Measurements from ENCODE around the gene MTARC1. TPM values are rescaled to one million over a fixed set of nuclear protein-coding genes. Genes with fewer than 3 reads are reported as not detected.

MTARC1 gene
- polyA plus RNA-seq, 2 donors, result 6.0 to 8.3 TPM

- no peak overlapping the region for H3K4me3 ChIP-seq (ENCODE audit: low read depth in 1 of 2, low read length in 2 of 2)
- H3K27ac ChIP-seq (ENCODE audit: low read depth in 2 of 2, low read length in 1 of 2), result no peak overlapping the region
- 57 to 71% methylated on average over 2 of the region's 2 CpGs for WGBS, 2 donors
- H3K27me3 ChIP-seq (ENCODE audit: control insufficient read depth in 1 of 2, insufficient read depth in 2 of 2, low read length in 2 of 2), result no peaks in the 10 kb centered on the region
- H3K9me3 ChIP-seq (ENCODE audit: control insufficient read depth in 2 of 2, insufficient read depth in 1 of 2, low read depth in 1 of 2, low read length in 1 of 2), result no peaks in the 10 kb centered on the region
- H3K4me1 ChIP-seq (ENCODE audit: control insufficient read depth in 2 of 2, insufficient read depth in 2 of 2, low read length in 1 of 2), result peaks cover 0 to 4% of the 10 kb centered on the region in 2 donors
- H3K36me3 ChIP-seq (ENCODE audit: control insufficient read depth in 2 of 2, insufficient read depth in 2 of 2, low read length in 1 of 2), result peaks cover 5 to 6% of the 10 kb centered on the region in 2 donors
Measured at GRCh38 chr1:220751111-220751510, 35.6 kb upstream of the MTARC1 start.

GRCh38 chr1:220754212-220754917 lies 32.3 kb upstream of the MTARC1 start:
- no peak overlapping the region for H3K4me3 ChIP-seq (ENCODE audit: low read depth in 1 of 2, low read length in 2 of 2)
- no peaks in the 10 kb centered on the region for H3K9me3 ChIP-seq (ENCODE audit: control insufficient read depth in 2 of 2, insufficient read depth in 1 of 2, low read depth in 1 of 2, low read length in 1 of 2)
- WGBS, 2 donors, result 85 to 89% methylated on average over 6 of the region's 6 CpGs
- peaks cover 0 to 2% of the 10 kb centered on the region in 2 donors for H3K4me1 ChIP-seq (ENCODE audit: control insufficient read depth in 2 of 2, insufficient read depth in 2 of 2, low read length in 1 of 2)
- H3K27ac ChIP-seq (ENCODE audit: low read depth in 2 of 2, low read length in 1 of 2), result no peak overlapping the region
- H3K36me3 ChIP-seq (ENCODE audit: control insufficient read depth in 2 of 2, insufficient read depth in 2 of 2, low read length in 1 of 2), result peaks cover 5 to 6% of the 10 kb centered on the region in 2 donors
- H3K27me3 ChIP-seq (ENCODE audit: control insufficient read depth in 1 of 2, insufficient read depth in 2 of 2, low read length in 2 of 2), result no peaks in the 10 kb centered on the region

- Histone ChIP-seq H3K27me3 (ENCODE audit: control insufficient read depth in 1 of 2, insufficient read depth in 2 of 2, low read length in 2 of 2) (no peaks in the 10 kb centered on the region), H3K4me1 (ENCODE audit: control insufficient read depth in 2 of 2, insufficient read depth in 2 of 2, low read length in 1 of 2) (no peaks in the 10 kb centered on the region), H3K36me3 (ENCODE audit: control insufficient read depth in 2 of 2, insufficient read depth in 2 of 2, low read length in 1 of 2) (peaks cover 5 to 6% of the 10 kb centered on the region in 2 donors), H3K4me3 (ENCODE audit: low read depth in 1 of 2, low read length in 2 of 2) (no peak overlapping the region), H3K27ac (ENCODE audit: low read depth in 2 of 2, low read length in 1 of 2) (no peak overlapping the region), H3K9me3 (ENCODE audit: control insufficient read depth in 2 of 2, insufficient read depth in 1 of 2, low read depth in 1 of 2, low read length in 1 of 2) (no peaks in the 10 kb centered on the region)
- WGBS, 2 donors, result 91 to 96% methylated on average over 4 of the region's 4 CpGs
Measured at GRCh38 chr1:220754918-220755295, 31.8 kb upstream of the MTARC1 start.

DNA sequence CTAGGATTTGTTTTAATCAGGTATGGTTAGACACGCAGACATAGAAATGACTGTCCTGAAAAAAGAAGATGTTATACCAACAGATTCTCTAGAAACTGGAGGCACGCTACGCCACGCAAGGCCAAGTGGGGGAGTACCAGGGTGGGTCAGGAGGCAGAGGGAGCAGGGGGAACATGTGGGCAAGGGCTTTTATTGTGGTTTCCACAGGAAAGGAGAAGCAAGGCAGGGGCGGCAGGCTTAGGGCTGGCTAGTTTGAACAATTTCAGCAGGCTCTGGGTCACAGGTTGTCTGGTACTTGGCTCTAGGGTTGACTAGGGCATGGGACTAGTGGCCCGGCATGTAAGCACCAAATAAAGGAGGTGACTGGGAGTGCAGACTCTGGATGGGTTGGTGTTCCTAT lies 31.4 kb upstream of the MTARC1 start:
- H3K4me1 ChIP-seq (ENCODE audit: control insufficient read depth in 2 of 2, insufficient read depth in 2 of 2, low read length in 1 of 2), result no peaks in the 10 kb centered on the region
- no peak overlapping the region for H3K4me3 ChIP-seq (ENCODE audit: low read depth in 1 of 2, low read length in 2 of 2)
- no peaks in the 10 kb centered on the region for H3K27me3 ChIP-seq (ENCODE audit: control insufficient read depth in 1 of 2, insufficient read depth in 2 of 2, low read length in 2 of 2)
- peaks cover 5 to 6% of the 10 kb centered on the region in 2 donors for H3K36me3 ChIP-seq (ENCODE audit: control insufficient read depth in 2 of 2, insufficient read depth in 2 of 2, low read length in 1 of 2)
- 89 to 91% methylated on average over 6 of the region's 6 CpGs for WGBS, 2 donors
- H3K27ac ChIP-seq (ENCODE audit: low read depth in 2 of 2, low read length in 1 of 2), result no peak overlapping the region
- H3K9me3 ChIP-seq (ENCODE audit: control insufficient read depth in 2 of 2, insufficient read depth in 1 of 2, low read depth in 1 of 2, low read length in 1 of 2), result no peaks in the 10 kb centered on the region

DNA sequence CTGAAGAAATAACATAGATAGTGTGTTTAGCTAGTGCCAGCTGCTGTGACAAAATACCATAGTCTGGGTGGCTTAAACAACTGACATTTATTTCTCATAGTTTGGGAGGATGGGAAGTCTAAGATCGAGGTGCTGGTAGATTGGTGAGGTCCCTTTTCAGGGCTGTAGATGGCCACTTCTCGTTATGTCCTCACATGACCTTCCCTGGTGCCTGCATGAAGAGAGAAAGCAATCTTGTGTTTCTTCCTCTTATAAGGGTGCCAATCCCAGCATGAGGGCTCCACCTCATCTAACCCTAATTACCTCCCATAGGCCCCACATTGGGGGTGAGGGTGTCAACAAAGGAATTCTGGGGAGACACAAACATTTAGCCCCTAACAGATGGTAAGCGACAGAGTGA lies 29.3 kb upstream of the MTARC1 start:
- Histone ChIP-seq H3K27me3 (ENCODE audit: control insufficient read depth in 1 of 2, insufficient read depth in 2 of 2, low read length in 2 of 2) (no peaks in the 10 kb centered on the region), H3K36me3 (ENCODE audit: control insufficient read depth in 2 of 2, insufficient read depth in 2 of 2, low read length in 1 of 2) (peaks cover 5 to 6% of the 10 kb centered on the region in 2 donors), H3K4me1 (ENCODE audit: control insufficient read depth in 2 of 2, insufficient read depth in 2 of 2, low read length in 1 of 2) (no peaks in the 10 kb centered on the region), H3K4me3 (ENCODE audit: low read depth in 1 of 2, low read length in 2 of 2) (no peak overlapping the region), H3K9me3 (ENCODE audit: control insufficient read depth in 2 of 2, insufficient read depth in 1 of 2, low read depth in 1 of 2, low read length in 1 of 2) (no peaks in the 10 kb centered on the region), H3K27ac (ENCODE audit: low read depth in 2 of 2, low read length in 1 of 2) (no peak overlapping the region)
- 75 to 86% methylated on average over 3 of the region's 3 CpGs for WGBS, 2 donors

DNA sequence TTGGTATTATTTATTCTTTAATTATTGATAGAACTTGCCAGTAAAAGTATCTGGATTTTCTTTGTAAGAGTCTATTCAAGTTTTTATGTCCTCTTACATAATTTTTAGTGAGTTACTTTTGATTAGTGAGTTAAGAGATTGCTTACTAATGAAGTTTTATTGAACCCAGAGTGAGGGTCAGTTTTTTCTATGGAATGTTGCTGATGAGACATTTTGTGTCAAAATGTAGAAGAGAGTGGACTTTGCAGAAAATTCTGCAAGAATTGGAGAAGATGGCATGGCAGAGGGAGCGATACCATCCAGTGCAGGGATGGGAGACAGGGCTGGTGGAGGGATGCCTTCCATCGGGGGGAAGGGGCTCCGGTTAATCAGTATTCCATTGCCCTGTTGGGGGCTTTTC lies 27.6 kb upstream of the MTARC1 start:
- H3K4me1 ChIP-seq (ENCODE audit: control insufficient read depth in 2 of 2, insufficient read depth in 2 of 2, low read length in 1 of 2), result no peaks in the 10 kb centered on the region
- no peaks in the 10 kb centered on the region for H3K27me3 ChIP-seq (ENCODE audit: control insufficient read depth in 1 of 2, insufficient read depth in 2 of 2, low read length in 2 of 2)
- peaks cover 9 to 10% of the 10 kb centered on the region in 2 donors for H3K36me3 ChIP-seq (ENCODE audit: control insufficient read depth in 2 of 2, insufficient read depth in 2 of 2, low read length in 1 of 2)
- 95 to 96% methylated on average over 3 of the region's 3 CpGs for WGBS, 2 donors
- H3K9me3 ChIP-seq (ENCODE audit: control insufficient read depth in 2 of 2, insufficient read depth in 1 of 2, low read depth in 1 of 2, low read length in 1 of 2), result no peaks in the 10 kb centered on the region
- no peak overlapping the region for H3K27ac ChIP-seq (ENCODE audit: low read depth in 2 of 2, low read length in 1 of 2)
- no peak overlapping the region for H3K4me3 ChIP-seq (ENCODE audit: low read depth in 1 of 2, low read length in 2 of 2)

DNA sequence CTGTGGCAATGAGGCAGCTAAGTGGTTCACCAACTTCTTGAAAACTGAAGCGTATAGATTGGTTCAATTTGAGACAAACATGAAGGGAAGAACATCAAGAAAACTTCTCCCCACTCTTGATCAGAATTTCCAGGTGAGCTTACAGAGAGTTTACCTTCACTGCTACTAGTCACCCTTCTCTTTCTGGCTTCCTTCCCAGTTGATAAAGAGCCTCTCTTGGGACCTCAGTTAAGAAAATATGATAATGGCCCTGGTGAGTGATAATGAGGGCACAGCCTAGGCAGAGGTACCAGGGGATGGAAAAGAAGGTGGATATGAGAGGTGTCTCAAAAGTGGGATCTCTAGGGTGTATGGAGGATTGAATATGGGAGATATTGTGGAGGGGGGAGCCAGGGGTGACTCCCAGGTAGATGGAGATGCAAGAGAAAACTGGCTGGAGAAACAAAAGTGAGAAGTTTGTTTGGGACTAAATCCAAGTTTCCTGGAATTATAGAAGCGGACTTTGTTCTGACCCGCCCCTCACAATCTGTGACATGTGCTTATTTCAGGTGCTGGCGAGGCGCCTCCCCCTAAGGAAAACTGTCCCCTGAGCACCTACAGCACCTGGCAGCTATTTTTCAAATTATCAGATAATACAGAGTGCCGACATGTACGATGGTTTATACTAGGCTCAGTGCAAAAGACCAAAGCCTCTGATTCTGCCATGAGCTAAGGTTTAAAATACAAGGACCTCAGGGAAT lies 24.9 kb upstream of the MTARC1 start:
- WGBS, 2 donors, result 43 to 62% methylated on average over 7 of the region's 7 CpGs
- peaks cover 3 to 6% of the 10 kb centered on the region in 2 donors for H3K36me3 ChIP-seq (ENCODE audit: control insufficient read depth in 2 of 2, insufficient read depth in 2 of 2, low read length in 1 of 2)
- H3K27ac ChIP-seq (ENCODE audit: low read depth in 2 of 2, low read length in 1 of 2), result no peak overlapping the region
- H3K4me1 ChIP-seq (ENCODE audit: control insufficient read depth in 2 of 2, insufficient read depth in 2 of 2, low read length in 1 of 2), result no peaks in the 10 kb centered on the region
- no peaks in the 10 kb centered on the region for H3K27me3 ChIP-seq (ENCODE audit: control insufficient read depth in 1 of 2, insufficient read depth in 2 of 2, low read length in 2 of 2)
- H3K4me3 ChIP-seq (ENCODE audit: low read depth in 1 of 2, low read length in 2 of 2), result no peak overlapping the region
- H3K9me3 ChIP-seq (ENCODE audit: control insufficient read depth in 2 of 2, insufficient read depth in 1 of 2, low read depth in 1 of 2, low read length in 1 of 2), result no peaks in the 10 kb centered on the region

GRCh38 chr1:220764757-220765156 lies 22.0 kb upstream of the MTARC1 start:
- H3K27ac ChIP-seq (ENCODE audit: low read depth in 2 of 2, low read length in 1 of 2), result no peak overlapping the region
- peaks cover 0 to 3% of the 10 kb centered on the region in 2 donors for H3K4me1 ChIP-seq (ENCODE audit: control insufficient read depth in 2 of 2, insufficient read depth in 2 of 2, low read length in 1 of 2)
- 87 to 94% methylated on average over 3 of the region's 3 CpGs for WGBS, 2 donors
- H3K9me3 ChIP-seq (ENCODE audit: control insufficient read depth in 2 of 2, insufficient read depth in 1 of 2, low read depth in 1 of 2, low read length in 1 of 2), result no peaks in the 10 kb centered on the region
- peaks cover 3 to 6% of the 10 kb centered on the region in 2 donors for H3K36me3 ChIP-seq (ENCODE audit: control insufficient read depth in 2 of 2, insufficient read depth in 2 of 2, low read length in 1 of 2)
- no peaks in the 10 kb centered on the region for H3K27me3 ChIP-seq (ENCODE audit: control insufficient read depth in 1 of 2, insufficient read depth in 2 of 2, low read length in 2 of 2)
- H3K4me3 ChIP-seq (ENCODE audit: low read depth in 1 of 2, low read length in 2 of 2), result no peak overlapping the region

DNA sequence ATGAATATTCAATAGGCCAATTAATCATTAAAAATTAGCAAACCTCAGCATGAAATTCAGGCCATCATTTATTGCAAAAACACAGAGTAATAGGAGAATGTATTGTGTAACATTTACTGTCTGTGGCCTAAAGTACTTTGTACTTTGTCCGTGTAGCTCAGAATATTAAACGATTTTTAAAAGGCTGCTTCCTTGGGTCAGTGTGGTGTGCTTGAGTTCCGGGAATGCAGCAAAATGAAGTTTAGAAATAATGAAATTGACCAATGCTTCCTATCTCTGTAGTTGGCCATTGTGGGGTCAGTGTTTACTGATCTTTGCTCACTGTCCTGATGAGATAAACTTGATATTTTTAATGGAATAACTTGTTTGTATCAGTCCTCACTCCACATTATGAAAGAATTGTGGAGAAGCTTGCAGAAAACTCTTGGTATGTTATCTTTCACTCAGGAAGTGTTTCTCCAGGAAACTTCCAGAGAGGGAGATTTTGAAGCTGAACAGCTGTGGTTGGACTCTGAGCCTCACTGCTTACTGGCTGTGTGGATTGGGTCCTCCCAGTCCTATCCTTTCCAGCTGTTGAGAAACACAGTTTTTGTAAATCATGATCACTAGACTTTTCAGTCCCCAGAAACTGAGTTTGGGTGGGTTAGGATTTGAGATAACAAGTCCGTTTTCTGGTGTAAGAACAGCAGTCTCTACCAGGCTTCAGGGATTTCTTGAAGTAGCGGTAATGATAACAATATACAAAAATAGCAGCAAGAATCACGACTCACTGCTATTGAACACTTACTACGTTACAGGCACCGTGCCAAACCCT lies 19.2 kb upstream of the MTARC1 start:
- Histone ChIP-seq H3K4me1 (ENCODE audit: control insufficient read depth in 2 of 2, insufficient read depth in 2 of 2, low read length in 1 of 2) (peaks cover 0 to 3% of the 10 kb centered on the region in 2 donors), H3K4me3 (ENCODE audit: low read depth in 1 of 2, low read length in 2 of 2) (no peak overlapping the region), H3K27me3 (ENCODE audit: control insufficient read depth in 1 of 2, insufficient read depth in 2 of 2, low read length in 2 of 2) (no peaks in the 10 kb centered on the region), H3K36me3 (ENCODE audit: control insufficient read depth in 2 of 2, insufficient read depth in 2 of 2, low read length in 1 of 2) (peaks cover 6 to 9% of the 10 kb centered on the region in 2 donors), H3K27ac (ENCODE audit: low read depth in 2 of 2, low read length in 1 of 2) (peak overlapping the region in 1 of 2 donors; percentile 28), H3K9me3 (ENCODE audit: control insufficient read depth in 2 of 2, insufficient read depth in 1 of 2, low read depth in 1 of 2, low read length in 1 of 2) (no peaks in the 10 kb centered on the region)
- WGBS, 2 donors, result 46 to 57% methylated on average over 8 of the region's 8 CpGs

Data from esophagus (tissue), 2 donors.